ENCODE measurements around the gene SFXN5.

GRCh38 chr2:72894514-72894913 is 177.0 kb downstream of the SFXN5 start:
- TF ChIP-seq CTCF (conservative IDR thresholded peaks at IDR 0.05; ENCODE audit: low read depth, low read length) (no peak), EZH2phosphoT487 (IDR thresholded peaks at IDR 0.05; ENCODE audit: borderline replicate concordance, low read length) (no peak)
